ENCODE data around the gene KCNC1. TPM values are rescaled to one million over a fixed set of nuclear protein-coding genes. Genes with fewer than 3 reads are reported as not detected.
A peak's percentile ranks its signal among the peaks of the same experiment; 100 is the strongest.

KCNC1 gene
- total and polyA plus RNA-seq, 4 donors, result 0.54 TPM; not detected in 3

- Histone ChIP-seq H3K9ac (ENCODE audit: low read depth in 1 of 2, low read length in 2 of 2) (no peak overlapping the region), H3K4me3 (ENCODE audit: low read depth in 1 of 3, low read length in 3 of 3) (no peak overlapping the region), H3K36me3 (ENCODE audit: control insufficient read depth in 4 of 4, insufficient read depth in 3 of 4, low read depth in 1 of 4, low read length in 3 of 4) (no peaks in the 10 kb centered on the region), H3K27ac (ENCODE audit: low read depth in 1 of 2, low read length in 2 of 2) (no peak overlapping the region), H3K9me3 (ENCODE audit: control insufficient read depth in 4 of 4, low read length in 3 of 4) (no peaks in the 10 kb centered on the region), H3K4me1 (ENCODE audit: control insufficient read depth in 4 of 4, insufficient read depth in 4 of 4, low read length in 3 of 4) (peaks cover 0 to 3% (median 0%) of the 10 kb centered on the region in 4 donors), H3K27me3 (ENCODE audit: control insufficient read depth in 4 of 4, insufficient read depth in 4 of 4, low read length in 3 of 4) (no peaks in the 10 kb centered on the region)
- TF ChIP-seq ATF3 (IDR thresholded peaks at IDR 0.05), result no peak
- no peak for TF ChIP-seq MAX (IDR thresholded peaks at IDR 0.05)
- TF ChIP-seq ZBTB33 (IDR thresholded peaks at IDR 0.05), result no peak
- peak; percentile 33 to 58 for TF ChIP-seq RXRA (IDR thresholded peaks at IDR 0.05)
- TF ChIP-seq YY1 (IDR thresholded peaks at IDR 0.05), result no peak
- no peak for TF ChIP-seq RAD21 (IDR thresholded peaks at IDR 0.05)
- TF ChIP-seq HNF4A (conservative IDR thresholded peaks at IDR 0.05), result peak; percentile 9 to 25
- no peak for TF ChIP-seq FOXA1 (IDR thresholded peaks at IDR 0.05)
- no peak for TF ChIP-seq JUND (IDR thresholded peaks at IDR 0.05)
- peak; percentile 10 for TF ChIP-seq SP1 (IDR thresholded peaks at IDR 0.05)
- TF ChIP-seq TAF1 (conservative IDR thresholded peaks at IDR 0.05), result no peak
- no peak for DNase-seq (ENCODE audit: low spot score)
- WGBS, result 52% methylated on average over 12 of the region's 12 CpGs
These were observed 47.6 kb downstream of the KCNC1 start for GRCh38 chr11:17782145-17782544.

GRCh38 chr11:17782603-17783337 is 48.2 kb downstream of the KCNC1 start:
- WGBS, result 89% methylated on average over 4 of the region's 4 CpGs
- H3K27me3 ChIP-seq (ENCODE audit: control insufficient read depth in 4 of 4, insufficient read depth in 4 of 4, low read length in 3 of 4), result no peaks in the 10 kb centered on the region
- H3K36me3 ChIP-seq (ENCODE audit: control insufficient read depth in 4 of 4, insufficient read depth in 3 of 4, low read depth in 1 of 4, low read length in 3 of 4), result peaks cover 0 to 3% (median 0%) of the 10 kb centered on the region in 4 donors
- no peak overlapping the region for H3K9ac ChIP-seq (ENCODE audit: low read depth in 1 of 2, low read length in 2 of 2)
- no peak overlapping the region for H3K27ac ChIP-seq (ENCODE audit: low read depth in 1 of 2, low read length in 2 of 2)
- no peaks in the 10 kb centered on the region for H3K9me3 ChIP-seq (ENCODE audit: control insufficient read depth in 4 of 4, low read length in 3 of 4)
- TF ChIP-seq NR2F2 (IDR thresholded peaks at IDR 0.05), result no peak
- TF ChIP-seq ZBTB33 (IDR thresholded peaks at IDR 0.05), result no peak
- no peak for TF ChIP-seq ATF3 (IDR thresholded peaks at IDR 0.05)
- no peak overlapping the region for H3K4me3 ChIP-seq (ENCODE audit: low read depth in 1 of 3, low read length in 3 of 3)
- peaks cover 0 to 3% (median 0%) of the 10 kb centered on the region in 4 donors for H3K4me1 ChIP-seq (ENCODE audit: control insufficient read depth in 4 of 4, insufficient read depth in 4 of 4, low read length in 3 of 4)
- no peak for DNase-seq (ENCODE audit: low spot score)

GRCh38 chr11:17783878-17784277 is 49.3 kb downstream of the KCNC1 start:
- H3K9ac ChIP-seq (ENCODE audit: low read depth in 1 of 2, low read length in 2 of 2), result no peak overlapping the region
- H3K27ac ChIP-seq (ENCODE audit: low read depth in 1 of 2, low read length in 2 of 2), result no peak overlapping the region
- H3K4me3 ChIP-seq (ENCODE audit: low read depth in 1 of 3, low read length in 3 of 3), result no peak overlapping the region
- H3K9me3 ChIP-seq (ENCODE audit: control insufficient read depth in 4 of 4, low read length in 3 of 4), result no peaks in the 10 kb centered on the region
- H3K4me1 ChIP-seq (ENCODE audit: control insufficient read depth in 4 of 4, insufficient read depth in 4 of 4, low read length in 3 of 4), result peaks cover 0 to 3% (median 0%) of the 10 kb centered on the region in 4 donors
- H3K36me3 ChIP-seq (ENCODE audit: control insufficient read depth in 4 of 4, insufficient read depth in 3 of 4, low read depth in 1 of 4, low read length in 3 of 4), result peaks cover 0 to 3% (median 0%) of the 10 kb centered on the region in 4 donors
- H3K27me3 ChIP-seq (ENCODE audit: control insufficient read depth in 4 of 4, insufficient read depth in 4 of 4, low read length in 3 of 4), result no peaks in the 10 kb centered on the region
- WGBS, result 94% methylated on average over 4 of the region's 4 CpGs
- DNase-seq (ENCODE audit: low spot score), result no peak
- no peak for TF ChIP-seq CTCF (IDR thresholded peaks at IDR 0.05; ENCODE audit: low read depth, low read length, missing input control)
- TF ChIP-seq FOXA2 (IDR thresholded peaks at IDR 0.05), result no peak
- TF ChIP-seq ZBTB33 (IDR thresholded peaks at IDR 0.05), result no peak
- TF ChIP-seq HNF4A (conservative IDR thresholded peaks at IDR 0.05), result no peak
- no peak for TF ChIP-seq EGR1 (IDR thresholded peaks at IDR 0.05; ENCODE audit: low read depth in 2 of 2)
- TF ChIP-seq YY1 (IDR thresholded peaks at IDR 0.05), result no peak
- no peak for TF ChIP-seq GABPA (IDR thresholded peaks at IDR 0.05 in 1 of 2, conservative IDR thresholded peaks at IDR 0.05 in 1 of 2)
- TF ChIP-seq RAD21 (IDR thresholded peaks at IDR 0.05), result no peak
- no peak for TF ChIP-seq FOXA1 (IDR thresholded peaks at IDR 0.05)
- no peak for TF ChIP-seq TAF1 (conservative IDR thresholded peaks at IDR 0.05)
- TF ChIP-seq RXRA (IDR thresholded peaks at IDR 0.05), result no peak
- TF ChIP-seq ATF3 (IDR thresholded peaks at IDR 0.05), result no peak
